Measurements from ENCODE around the gene VAC14.

- TF ChIP-seq POLR2AphosphoS5 (IDR thresholded peaks at IDR 0.05; ENCODE audit: low read depth, low read length) (no peak), FOXP2 (optimal IDR thresholded peaks at IDR 0.05; ENCODE audit: borderline replicate concordance, extremely low read depth, extremely low read length, insufficient read depth) (no peak), TAF1 (IDR thresholded peaks at IDR 0.05; ENCODE audit: borderline replicate concordance, insufficient read depth, low read length) (no peak), SIN3A (IDR thresholded peaks at IDR 0.05; ENCODE audit: borderline replicate concordance, insufficient read depth, low read length) (no peak)
- TF ChIP-seq, protein P1, sequence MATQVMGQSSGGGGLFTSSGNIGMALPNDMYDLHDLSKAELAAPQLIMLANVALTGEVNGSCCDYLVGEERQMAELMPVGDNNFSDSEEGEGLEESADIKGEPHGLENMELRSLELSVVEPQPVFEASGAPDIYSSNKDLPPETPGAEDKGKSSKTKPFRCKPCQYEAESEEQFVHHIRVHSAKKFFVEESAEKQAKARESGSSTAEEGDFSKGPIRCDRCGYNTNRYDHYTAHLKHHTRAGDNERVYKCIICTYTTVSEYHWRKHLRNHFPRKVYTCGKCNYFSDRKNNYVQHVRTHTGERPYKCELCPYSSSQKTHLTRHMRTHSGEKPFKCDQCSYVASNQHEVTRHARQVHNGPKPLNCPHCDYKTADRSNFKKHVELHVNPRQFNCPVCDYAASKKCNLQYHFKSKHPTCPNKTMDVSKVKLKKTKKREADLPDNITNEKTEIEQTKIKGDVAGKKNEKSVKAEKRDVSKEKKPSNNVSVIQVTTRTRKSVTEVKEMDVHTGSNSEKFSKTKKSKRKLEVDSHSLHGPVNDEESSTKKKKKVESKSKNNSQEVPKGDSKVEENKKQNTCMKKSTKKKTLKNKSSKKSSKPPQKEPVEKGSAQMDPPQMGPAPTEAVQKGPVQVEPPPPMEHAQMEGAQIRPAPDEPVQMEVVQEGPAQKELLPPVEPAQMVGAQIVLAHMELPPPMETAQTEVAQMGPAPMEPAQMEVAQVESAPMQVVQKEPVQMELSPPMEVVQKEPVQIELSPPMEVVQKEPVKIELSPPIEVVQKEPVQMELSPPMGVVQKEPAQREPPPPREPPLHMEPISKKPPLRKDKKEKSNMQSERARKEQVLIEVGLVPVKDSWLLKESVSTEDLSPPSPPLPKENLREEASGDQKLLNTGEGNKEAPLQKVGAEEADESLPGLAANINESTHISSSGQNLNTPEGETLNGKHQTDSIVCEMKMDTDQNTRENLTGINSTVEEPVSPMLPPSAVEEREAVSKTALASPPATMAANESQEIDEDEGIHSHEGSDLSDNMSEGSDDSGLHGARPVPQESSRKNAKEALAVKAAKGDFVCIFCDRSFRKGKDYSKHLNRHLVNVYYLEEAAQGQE (IDR thresholded peaks at IDR 0.05; ENCODE audit: insufficient read depth in 1 of 2, low read depth in 2 of 2, low read length in 2 of 2), result no peak
These were observed 115.7 kb downstream of the VAC14 start for GRCh38 chr16:70685061-70685937.
